ENCODE data around the gene GDA.

The GDA gene

GRCh38 chr9:72150127-72150526 lies 887 bp downstream of the GDA start:
- in situ Hi-C loops (cut with MboI; ENCODE audit: low sequenced_read_pairs): no loop called here

- in situ Hi-C loops (cut with MboI; ENCODE audit: low sequenced_read_pairs): no loop called here
Measured at GRCh38 chr9:72150661-72151060, 1.4 kb downstream of the GDA start.

- in situ Hi-C loops (cut with MboI; ENCODE audit: low sequenced_read_pairs): no loop called here
Measured at GRCh38 chr9:72151104-72151503, 1.9 kb downstream of the GDA start.

DNA sequence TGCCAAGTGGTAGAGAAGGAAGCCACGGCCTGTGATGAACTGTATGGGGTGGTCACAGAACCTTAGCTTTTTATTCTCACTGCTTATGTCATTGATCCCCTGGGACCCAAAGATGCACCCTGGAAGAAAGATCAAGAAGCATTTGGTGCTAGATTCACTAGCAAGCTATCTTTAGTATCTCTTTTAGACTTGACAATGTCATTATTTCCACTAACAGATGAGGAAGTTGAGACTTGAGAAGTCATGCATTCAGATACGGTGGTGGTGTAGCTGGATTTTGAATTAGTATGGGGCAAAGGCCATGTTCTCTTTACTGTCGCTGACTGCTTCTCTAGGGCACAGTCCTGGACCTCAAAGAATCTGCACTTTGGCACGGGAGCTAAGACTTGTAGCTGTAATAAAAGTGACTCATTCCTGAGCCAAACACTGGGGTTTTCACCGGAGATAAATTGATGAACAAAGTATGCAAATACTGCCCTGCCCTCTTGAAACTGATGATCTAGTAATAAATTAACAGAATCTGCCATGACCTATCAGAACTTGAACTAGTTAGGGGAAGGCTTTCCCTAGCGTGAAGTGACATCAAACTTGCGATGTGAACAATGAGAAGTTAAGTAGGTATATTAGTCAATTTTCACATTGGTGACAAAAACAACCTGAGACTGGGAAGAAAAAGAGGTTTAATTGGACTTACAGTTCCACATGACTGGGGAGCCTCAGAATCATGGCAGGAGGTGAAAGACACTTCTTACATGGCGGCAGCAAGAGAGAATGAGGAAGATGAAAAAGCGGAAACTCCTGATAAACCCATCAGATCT lies 5.4 kb downstream of the GDA start:
- in situ Hi-C loops (cut with MboI; ENCODE audit: low sequenced_read_pairs): no loop called here

- in situ Hi-C loops (cut with MboI; ENCODE audit: low sequenced_read_pairs): no loop called here
Measured at GRCh38 chr9:72155301-72155700, 6.1 kb downstream of the GDA start.

DNA sequence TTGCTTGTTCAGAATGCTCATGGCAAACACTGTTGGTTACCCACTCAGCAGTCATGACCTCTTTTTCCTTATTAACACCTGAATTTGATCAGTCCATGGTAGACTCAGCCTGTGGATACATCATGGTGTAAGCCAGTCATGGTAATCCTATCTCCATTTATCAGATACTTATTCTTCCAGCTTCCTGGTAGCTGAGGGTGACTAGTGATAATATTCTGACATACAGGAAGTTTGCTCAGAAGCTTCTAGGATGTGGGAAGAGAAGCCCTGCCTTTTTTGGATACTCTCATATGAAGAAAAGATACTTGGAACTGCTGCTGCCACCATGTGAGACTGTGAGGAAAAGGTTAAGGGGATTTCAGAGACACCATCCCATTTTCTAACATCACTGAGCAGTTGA lies 7.3 kb downstream of the GDA start:
- in situ Hi-C loops (cut with MboI; ENCODE audit: low sequenced_read_pairs): no loop called here

- in situ Hi-C loops (cut with MboI; ENCODE audit: low sequenced_read_pairs): no loop called here
Measured at GRCh38 chr9:72158680-72159079, 9.4 kb downstream of the GDA start.

DNA sequence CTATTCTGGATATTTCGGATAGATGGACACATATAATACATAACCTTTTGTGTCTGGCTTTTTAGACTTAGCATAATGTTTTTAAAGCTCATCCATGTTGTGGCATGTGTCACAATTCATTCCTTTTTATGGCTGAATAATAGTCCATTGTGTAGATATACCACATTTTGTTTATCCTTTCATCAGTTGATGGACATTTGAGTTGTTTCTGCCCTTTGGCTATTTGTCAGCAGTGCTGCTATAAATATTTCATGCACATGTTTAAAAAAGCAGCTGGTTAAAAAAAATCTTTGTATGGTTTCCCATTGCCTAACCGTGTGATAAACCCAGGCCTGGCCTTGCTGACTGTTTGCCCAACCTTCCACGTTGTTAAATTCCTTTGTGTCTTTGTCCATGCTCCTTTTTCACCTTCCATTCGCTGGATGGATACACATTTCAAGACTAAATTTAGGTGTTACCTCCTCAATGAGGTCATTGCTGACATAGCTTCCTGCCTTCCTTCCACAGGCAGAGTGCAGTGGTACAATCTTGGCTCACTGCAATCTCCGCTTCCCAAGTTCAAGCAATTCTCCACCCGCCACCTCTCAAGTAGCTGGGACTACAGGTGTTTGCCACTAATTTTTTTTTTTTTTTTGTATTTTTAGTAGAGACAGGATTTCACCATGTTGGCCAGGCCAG lies 11.3 kb downstream of the GDA start:
- in situ Hi-C loops (cut with MboI; ENCODE audit: low sequenced_read_pairs): no loop called here

DNA sequence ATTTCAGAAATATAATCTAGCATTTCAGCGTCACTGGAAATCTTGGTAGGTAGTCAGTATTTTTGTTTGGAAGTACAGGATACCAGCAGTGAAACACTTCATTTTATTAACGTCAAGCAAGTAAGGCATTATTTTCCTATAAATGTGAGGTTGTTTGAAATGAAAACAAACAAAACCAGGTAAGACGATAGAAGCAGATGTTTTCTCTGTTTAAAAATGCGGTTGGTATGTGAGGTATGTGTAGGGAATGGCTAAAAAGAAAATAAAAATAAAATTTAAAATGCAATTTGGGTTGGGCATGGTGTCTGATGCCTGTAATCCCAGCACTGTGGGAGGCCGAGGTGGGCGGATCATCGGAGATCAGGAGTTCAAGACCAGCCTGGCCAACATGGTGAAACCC lies 16.1 kb downstream of the GDA start:
- in situ Hi-C loops (cut with MboI; ENCODE audit: low sequenced_read_pairs): no loop called here

DNA sequence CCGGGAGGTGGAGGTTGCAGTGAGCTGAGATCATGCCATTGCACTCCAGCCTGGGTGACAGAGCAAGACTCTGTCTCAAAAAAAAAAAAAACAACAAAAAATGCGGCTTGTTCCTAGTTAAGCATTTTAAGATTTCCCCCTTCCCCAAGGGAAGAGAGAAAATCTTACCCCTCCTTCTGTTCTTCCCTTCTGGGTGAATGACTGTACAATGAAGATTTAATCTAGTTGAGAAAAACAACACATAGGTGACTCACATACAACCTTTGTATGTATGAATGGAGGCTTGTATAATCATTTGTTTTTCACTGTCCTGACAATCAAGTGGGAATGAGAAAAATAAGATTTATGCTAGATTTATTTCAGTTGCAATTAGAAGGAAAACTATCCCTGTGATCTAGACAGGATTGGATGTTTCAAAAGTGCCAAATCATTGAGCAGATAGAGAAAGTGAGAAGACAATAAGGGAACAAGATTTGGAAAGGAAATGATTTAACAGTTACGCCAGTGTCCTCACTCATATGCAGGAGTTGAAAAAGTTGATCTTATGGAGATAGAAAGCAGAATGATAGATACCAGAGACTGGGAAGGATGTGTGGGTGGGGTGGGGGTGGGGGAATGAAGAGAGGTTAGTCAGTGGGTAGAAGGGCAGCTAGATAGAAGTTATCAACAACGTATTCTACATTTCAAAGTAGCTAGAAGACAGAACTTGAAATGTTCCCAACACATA lies 16.7 kb downstream of the GDA start:
- in situ Hi-C loops (cut with MboI; ENCODE audit: low sequenced_read_pairs): no loop called here

- in situ Hi-C loops (cut with MboI; ENCODE audit: low sequenced_read_pairs): no loop called here
Measured at GRCh38 chr9:72168075-72168474, 18.8 kb downstream of the GDA start.

DNA sequence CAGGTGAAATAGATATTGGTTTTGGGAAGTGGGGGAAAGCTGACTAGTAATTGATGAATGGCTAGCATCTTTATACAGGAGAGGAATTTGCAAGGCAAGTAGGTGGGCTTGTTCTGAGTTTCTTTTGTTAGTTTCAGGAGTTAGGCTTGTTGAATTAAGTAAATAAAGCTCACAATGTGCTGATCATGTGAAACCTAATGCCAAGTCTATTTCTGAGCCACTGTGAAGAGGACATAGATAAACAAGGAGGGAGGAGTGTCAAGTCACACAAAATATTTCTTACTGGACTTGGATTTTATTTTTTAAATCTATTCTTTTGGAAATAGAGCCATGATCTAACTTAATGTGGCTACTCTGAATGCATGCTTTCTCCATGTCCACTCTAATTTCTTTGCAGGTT lies 19.9 kb downstream of the GDA start:
- in situ Hi-C loops (cut with MboI; ENCODE audit: low sequenced_read_pairs): no loop called here

GRCh38 chr9:72173080-72173479 lies 23.8 kb downstream of the GDA start:
- in situ Hi-C loops (cut with MboI; ENCODE audit: low sequenced_read_pairs): no loop called here

GRCh38 chr9:72185561-72185960 lies 36.3 kb downstream of the GDA start:
- in situ Hi-C loops (cut with MboI; ENCODE audit: low sequenced_read_pairs): no loop called here

DNA sequence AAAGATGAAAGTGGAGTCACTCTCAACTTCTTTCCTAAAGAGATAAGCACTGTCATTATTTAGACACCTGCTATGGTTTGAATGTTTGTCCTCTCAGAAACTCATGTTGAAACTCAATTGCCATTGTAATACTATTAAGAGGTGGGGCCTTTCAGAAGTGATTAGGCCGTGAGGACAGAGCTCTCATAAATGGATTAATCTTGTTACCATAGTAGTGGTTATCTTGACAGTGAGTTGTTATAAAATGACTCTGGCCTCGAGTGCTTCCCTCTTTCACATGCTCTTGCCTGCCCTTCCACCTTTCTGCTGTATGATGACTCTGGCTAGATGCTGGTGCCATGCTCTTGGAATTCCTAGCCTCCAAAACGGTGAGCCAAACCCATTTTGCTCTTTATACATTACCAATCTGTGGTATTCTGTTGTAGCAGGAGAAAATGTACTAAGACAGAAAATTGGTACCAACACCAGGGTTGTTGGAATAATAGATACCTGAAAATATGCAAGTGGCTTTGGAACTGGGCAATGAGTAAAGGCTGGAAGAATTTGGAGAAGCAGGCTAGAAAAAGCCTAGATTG lies 38.0 kb downstream of the GDA start:
- in situ Hi-C loops (cut with MboI; ENCODE audit: low sequenced_read_pairs): no loop called here

GRCh38 chr9:72188232-72188631 lies 39.0 kb downstream of the GDA start:
- in situ Hi-C loops (cut with MboI; ENCODE audit: low sequenced_read_pairs): no loop called here

GRCh38 chr9:72193478-72193881 lies 44.2 kb downstream of the GDA start:
- in situ Hi-C loops (cut with MboI; ENCODE audit: low sequenced_read_pairs): no loop called here

- in situ Hi-C loops (cut with MboI; ENCODE audit: low sequenced_read_pairs): no loop called here
Measured at GRCh38 chr9:72199238-72199637, 50.0 kb downstream of the GDA start.

DNA sequence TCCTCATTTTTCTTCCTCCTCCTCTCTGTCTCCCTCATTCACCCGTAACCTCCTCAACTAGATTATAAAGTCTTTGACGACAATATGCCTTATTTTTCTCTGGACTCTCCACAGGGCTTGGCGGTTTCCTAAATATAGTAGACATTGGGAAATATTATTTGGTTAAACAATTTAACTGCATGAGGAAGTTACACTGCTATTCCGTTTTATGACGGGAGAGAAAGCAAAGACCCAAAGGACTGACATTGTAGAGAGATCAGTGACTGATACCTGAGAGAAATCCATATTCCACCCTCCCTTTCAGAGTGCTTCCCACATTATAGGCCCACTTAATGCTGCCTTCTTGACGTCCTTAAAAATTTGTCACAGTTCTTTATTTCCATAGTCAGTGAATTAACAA lies 51.2 kb downstream of the GDA start:
- in situ Hi-C loops (cut with MboI; ENCODE audit: low sequenced_read_pairs): no loop called here

GRCh38 chr9:72202009-72202408 lies 52.8 kb downstream of the GDA start:
- in situ Hi-C loops (cut with MboI; ENCODE audit: low sequenced_read_pairs): no loop called here

GRCh38 chr9:72203205-72203803 lies 54.1 kb downstream of the GDA start:
- in situ Hi-C loops (cut with MboI; ENCODE audit: low sequenced_read_pairs): no loop called here

Measured in hTERT RPE-1 (cell line).